ENCODE measurements around the gene STK32C.

DNA sequence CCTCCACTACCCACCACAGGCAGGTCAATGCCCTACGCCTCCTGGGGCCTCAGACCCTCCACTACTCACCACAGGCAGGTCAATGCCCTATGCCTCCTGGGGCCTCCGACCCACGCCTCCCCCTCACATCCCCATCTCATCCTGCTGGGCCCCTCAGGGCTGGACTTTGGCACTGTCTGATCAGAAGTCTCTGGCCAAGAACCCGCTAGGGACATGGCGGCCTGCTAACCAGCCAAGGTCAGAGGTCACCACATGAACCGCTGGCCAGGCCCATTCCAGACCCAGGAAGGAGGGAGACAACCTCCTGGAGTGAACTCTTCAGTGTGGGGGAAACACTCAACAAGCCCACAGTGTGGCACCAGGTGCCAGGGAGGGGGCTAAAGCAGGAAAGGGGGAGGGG is 55.8 kb downstream of the STK32C start:
- TF ChIP-seq, protein P1, sequence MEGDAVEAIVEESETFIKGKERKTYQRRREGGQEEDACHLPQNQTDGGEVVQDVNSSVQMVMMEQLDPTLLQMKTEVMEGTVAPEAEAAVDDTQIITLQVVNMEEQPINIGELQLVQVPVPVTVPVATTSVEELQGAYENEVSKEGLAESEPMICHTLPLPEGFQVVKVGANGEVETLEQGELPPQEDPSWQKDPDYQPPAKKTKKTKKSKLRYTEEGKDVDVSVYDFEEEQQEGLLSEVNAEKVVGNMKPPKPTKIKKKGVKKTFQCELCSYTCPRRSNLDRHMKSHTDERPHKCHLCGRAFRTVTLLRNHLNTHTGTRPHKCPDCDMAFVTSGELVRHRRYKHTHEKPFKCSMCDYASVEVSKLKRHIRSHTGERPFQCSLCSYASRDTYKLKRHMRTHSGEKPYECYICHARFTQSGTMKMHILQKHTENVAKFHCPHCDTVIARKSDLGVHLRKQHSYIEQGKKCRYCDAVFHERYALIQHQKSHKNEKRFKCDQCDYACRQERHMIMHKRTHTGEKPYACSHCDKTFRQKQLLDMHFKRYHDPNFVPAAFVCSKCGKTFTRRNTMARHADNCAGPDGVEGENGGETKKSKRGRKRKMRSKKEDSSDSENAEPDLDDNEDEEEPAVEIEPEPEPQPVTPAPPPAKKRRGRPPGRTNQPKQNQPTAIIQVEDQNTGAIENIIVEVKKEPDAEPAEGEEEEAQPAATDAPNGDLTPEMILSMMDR (IDR thresholded peaks at IDR 0.05 in 4 of 5, conservative IDR thresholded peaks at IDR 0.05 in 1 of 5): no peak
- no peak for TF ChIP-seq POLR2A (IDR thresholded peaks at IDR 0.05)

All from gastrocnemius medialis (tissue), 4 donors.